Fibroblast of pulmonary artery (primary cell): ENCODE data around the gene TNRC6C.

Experiments used
- DNase-seq: peaks from one replicate; pipeline ENCODE4 v3.0.0-alpha.2; 2010; ENCODE audit warnings: low read depth
- H3K4me3 ChIP-seq: replicated peaks from 2 replicates; pipeline ENCODE4 v1.5.1; 2011; ENCODE audit warnings: low read depth, mild to moderate bottlenecking, control low read depth, low read length, moderate library complexity
- TF ChIP-seq, protein P1 (sequence below): IDR thresholded peaks from 2 replicates; pipeline ENCODE4 v1.5.1; 2011; ENCODE audit warnings: mild to moderate bottlenecking, control low read depth, low read length, inconsistent platforms; ENCODE audit errors: missing control alignments

The TNRC6C gene

DNA sequence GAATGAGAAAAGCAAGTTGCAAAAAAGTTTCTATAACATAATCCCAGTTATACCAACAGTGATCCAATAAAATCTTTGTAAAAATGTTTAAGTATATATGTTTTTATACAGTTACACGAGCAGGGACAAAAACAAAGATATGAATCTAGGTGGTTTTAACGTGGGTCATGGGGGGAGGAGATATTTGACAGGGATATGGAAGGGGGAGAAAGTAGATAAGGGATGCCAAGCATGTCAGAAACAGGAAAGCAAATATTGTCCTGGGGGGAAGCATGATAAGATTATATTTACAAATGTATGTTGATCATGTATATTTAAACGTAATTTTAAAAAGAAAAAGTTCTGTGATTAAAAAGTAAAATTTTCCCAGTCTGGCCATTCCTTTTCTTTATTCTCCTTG lies 43.1 kb downstream of the TNRC6C start:
- H3K4me3 ChIP-seq = no peak overlapping the region
- no peak for DNase-seq
- TF ChIP-seq, protein P1, sequence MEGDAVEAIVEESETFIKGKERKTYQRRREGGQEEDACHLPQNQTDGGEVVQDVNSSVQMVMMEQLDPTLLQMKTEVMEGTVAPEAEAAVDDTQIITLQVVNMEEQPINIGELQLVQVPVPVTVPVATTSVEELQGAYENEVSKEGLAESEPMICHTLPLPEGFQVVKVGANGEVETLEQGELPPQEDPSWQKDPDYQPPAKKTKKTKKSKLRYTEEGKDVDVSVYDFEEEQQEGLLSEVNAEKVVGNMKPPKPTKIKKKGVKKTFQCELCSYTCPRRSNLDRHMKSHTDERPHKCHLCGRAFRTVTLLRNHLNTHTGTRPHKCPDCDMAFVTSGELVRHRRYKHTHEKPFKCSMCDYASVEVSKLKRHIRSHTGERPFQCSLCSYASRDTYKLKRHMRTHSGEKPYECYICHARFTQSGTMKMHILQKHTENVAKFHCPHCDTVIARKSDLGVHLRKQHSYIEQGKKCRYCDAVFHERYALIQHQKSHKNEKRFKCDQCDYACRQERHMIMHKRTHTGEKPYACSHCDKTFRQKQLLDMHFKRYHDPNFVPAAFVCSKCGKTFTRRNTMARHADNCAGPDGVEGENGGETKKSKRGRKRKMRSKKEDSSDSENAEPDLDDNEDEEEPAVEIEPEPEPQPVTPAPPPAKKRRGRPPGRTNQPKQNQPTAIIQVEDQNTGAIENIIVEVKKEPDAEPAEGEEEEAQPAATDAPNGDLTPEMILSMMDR = no peak

- DNase-seq = no peak
- TF ChIP-seq, protein P1 = no peak
- H3K4me3 ChIP-seq = no peak overlapping the region
Measured at GRCh38 chr17:78002166-78002565, 43.7 kb downstream of the TNRC6C start.

DNA sequence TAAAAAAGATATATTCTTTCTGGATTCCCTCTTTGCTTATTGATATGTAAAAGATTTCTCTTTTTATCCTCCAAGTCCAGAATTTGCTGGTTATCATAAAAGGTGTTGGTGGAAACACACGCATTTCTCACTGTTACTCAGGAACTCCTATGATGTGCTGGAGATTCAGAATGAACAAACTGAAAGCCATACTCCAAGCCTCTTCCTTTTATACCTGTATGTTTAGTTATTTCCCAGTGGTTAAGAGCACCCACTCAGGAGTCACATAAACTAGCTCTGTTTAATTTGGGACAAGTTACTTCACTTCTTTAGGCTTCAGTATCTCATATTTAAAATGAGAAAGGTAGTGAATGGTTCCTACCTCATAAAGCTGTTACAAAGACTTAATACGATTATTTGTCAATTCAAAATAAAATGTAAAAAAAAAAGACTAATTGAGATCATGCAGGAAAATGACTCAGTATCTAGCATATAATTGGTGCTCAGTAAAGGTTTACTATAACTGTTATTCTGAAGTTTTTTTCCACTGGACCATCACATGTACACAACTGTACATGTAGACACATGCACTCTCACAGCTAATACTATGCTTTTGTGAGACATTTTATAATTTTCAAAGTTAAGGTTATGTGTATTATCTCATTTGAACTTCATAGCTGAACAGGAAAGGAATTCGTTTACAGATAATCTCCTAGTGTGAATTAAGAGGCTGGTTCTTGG lies 47.1 kb downstream of the TNRC6C start:
- TF ChIP-seq, protein P1 = no peak
- H3K4me3 ChIP-seq = no peak overlapping the region
- no peak for DNase-seq

- no peak for DNase-seq
- TF ChIP-seq, protein P1 = no peak
- no peak overlapping the region for H3K4me3 ChIP-seq
Measured at GRCh38 chr17:78006338-78006737, 47.8 kb downstream of the TNRC6C start.

DNA sequence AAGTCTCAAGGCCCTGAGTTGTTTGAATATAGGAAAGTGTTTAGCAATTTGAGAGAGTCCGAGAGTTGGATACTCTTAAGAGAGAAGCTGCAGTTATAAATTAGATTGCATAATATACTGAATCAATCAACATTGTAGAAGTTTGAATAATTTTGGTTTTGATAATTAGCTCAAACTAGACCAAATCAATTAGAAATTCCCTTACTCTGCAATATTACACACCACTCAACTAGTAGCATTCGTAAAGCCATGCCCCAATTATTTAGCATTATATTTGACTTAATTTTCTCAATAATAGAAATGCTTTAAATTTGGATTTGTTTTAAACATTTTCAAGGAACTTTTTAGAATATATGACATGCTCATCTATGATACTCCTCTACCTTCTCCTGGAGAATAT lies 49.1 kb downstream of the TNRC6C start:
- no peak for DNase-seq
- no peak overlapping the region for H3K4me3 ChIP-seq
- TF ChIP-seq, protein P1 = no peak

GRCh38 chr17:78010759-78011158 lies 52.3 kb downstream of the TNRC6C start:
- TF ChIP-seq, protein P1 = no peak
- no peak overlapping the region for H3K4me3 ChIP-seq
- DNase-seq = no peak

GRCh38 chr17:78012428-78012827 lies 53.9 kb downstream of the TNRC6C start:
- no peak overlapping the region for H3K4me3 ChIP-seq
- no peak for DNase-seq
- TF ChIP-seq, protein P1 = no peak
